MCF 10A (cell line): ENCODE results near the gene NAT14. TPM values are rescaled to one million over a fixed set of nuclear protein-coding genes. Genes with fewer than 3 reads are reported as not detected.
A peak's percentile ranks its signal among the peaks of the same experiment; 100 is the strongest.

Experiments
- BruUV-seq: library from RNA; stranded (reverse); fragments of 400-500 nt; replicated peaks from 2 replicates; lab custom pipeline; 2021; lab: Mats Ljungman, UMichigan
- CTCF ChIA-PET: fragments of 300-600 bp; sonication (Branson Sonifier 250); formaldehyde crosslinking; extraction: SDS; loops from one replicate; lab custom pipeline; 2021; ENCODE audit warnings: antibody characterized with exemption, inconsistent platforms; lab: Yijun Ruan, JAX
- POLR2A ChIA-PET: fragments of 300-600, 350-650 bp; sonication (Branson Sonifier 250); formaldehyde crosslinking; extraction: SDS; loops from one replicate; lab custom pipeline; 2020; ENCODE audit warnings: antibody characterized with exemption, inconsistent platforms; lab: Yijun Ruan, JAX
- DNase-seq: peaks from one replicate; pipeline ENCODE4 v3.0.0-alpha.2; 2018; ENCODE audit not compliant: unreplicated experiment
- H3K27ac Mint-ChIP-seq: one replicate; pipeline ENCODE4 v1.8.0; 2022; ENCODE audit warnings: mild to moderate bottlenecking, low read depth, mixed read lengths; ENCODE audit not compliant: unreplicated experiment
- H3K27me3 Mint-ChIP-seq: one replicate; pipeline ENCODE4 v1.8.0; 2022; ENCODE audit warnings: mixed read lengths; ENCODE audit not compliant: insufficient read depth, unreplicated experiment
- H3K36me3 Mint-ChIP-seq: one replicate; pipeline ENCODE4 v1.8.0; 2022; ENCODE audit warnings: mild to moderate bottlenecking, moderate library complexity, mixed read lengths; ENCODE audit not compliant: insufficient read depth, unreplicated experiment
- H3K4me1 Mint-ChIP-seq: one replicate; pipeline ENCODE4 v1.8.0; 2022; ENCODE audit warnings: mixed read lengths; ENCODE audit not compliant: insufficient read depth, unreplicated experiment
- H3K4me3 Mint-ChIP-seq: one replicate; pipeline ENCODE4 v1.8.0; 2022; ENCODE audit warnings: mild to moderate bottlenecking, moderate library complexity, mixed read lengths; ENCODE audit not compliant: unreplicated experiment
- H3K9me3 Mint-ChIP-seq: one replicate; pipeline ENCODE4 v1.8.0; 2022; ENCODE audit warnings: mixed read lengths; ENCODE audit not compliant: unreplicated experiment
- CTCF ChIP-seq: fragments of 200-600 bp; IDR thresholded peaks from one replicate; pipeline ENCODE4 v1.8.0; 2022; ENCODE audit warnings: antibody characterized with exemption, mild to moderate bottlenecking; ENCODE audit not compliant: unreplicated experiment
- intact Hi-C: fragments of 100-400 bp; cut with micrococcal nuclease; formaldehyde crosslinking; loops from 2 replicates; pipeline ENCODE4 v1.14.1; 2022
- total RNA-seq: library from RNA; stranded (reverse); gene quantifications from 2 replicates; pipeline ENCODE4 v1.2.3, GENCODE V29; 2022

Gene NAT14
- total RNA-seq, 1 experiment from 2014 or later, result 22.8 TPM

- BruUV-seq, result no TSS peak
- Mint-ChIP-seq H3K4me3 (no peak overlapping the region), H3K27ac (no peak overlapping the region), H3K4me1 (peaks cover 17% of the 10 kb centered on the region), H3K36me3 (peaks cover 16% of the 10 kb centered on the region), H3K9me3 (no peaks in the 10 kb centered on the region), H3K27me3 (peaks cover 7% of the 10 kb centered on the region)
- no peak for DNase-seq
- CTCF ChIA-PET, result interaction anchor here (0.6 to 1.1 kb wide), 2 partner anchors 12 to 49 kb away, joined by 3 to 4 read pairs; no protein-coding TSS in a partner anchor
- intact Hi-C loops, result no loop called here
- POLR2A ChIA-PET, result no interaction called here
- no peak for TF ChIP-seq CTCF
Observed at GRCh38 chr19:55457683-55458457, 27.1 kb upstream of the NAT14 start.

- H3K4me3 Mint-ChIP-seq, result peak overlapping the region; percentile 97
- no peaks in the 10 kb centered on the region for H3K27me3 Mint-ChIP-seq
- no peaks in the 10 kb centered on the region for H3K9me3 Mint-ChIP-seq
- intact Hi-C loops, result no loop called here
- H3K27ac Mint-ChIP-seq, result no peak overlapping the region
- no peak for DNase-seq
- no peak for TF ChIP-seq CTCF
- BruUV-seq, result no TSS peak
- peaks cover 17% of the 10 kb centered on the region for H3K4me1 Mint-ChIP-seq
- POLR2A ChIA-PET, result interaction anchor here (0.8 to 1.6 kb wide), 4 partner anchors 12 to 71 kb away, joined by 3 to 4 read pairs (median 4); partner anchors contain the start of gene UBE2S
- CTCF ChIA-PET, result interaction anchor here (0.6 to 1.7 kb wide), 5 partner anchors 8 to 309 kb away, joined by 3 to 12 read pairs (median 4); no protein-coding TSS in a partner anchor
- peaks cover 16% of the 10 kb centered on the region for H3K36me3 Mint-ChIP-seq
Observed at GRCh38 chr19:55459551-55459949, 25.4 kb upstream of the NAT14 start.

- POLR2A ChIA-PET, result interaction anchor here (0.6 to 1.6 kb wide), 5 partner anchors 13 to 72 kb away, joined by 3 to 4 read pairs (median 3); partner anchors contain the start of genes UBE2S and ZNF628
- TSS peak; percentile 61 for BruUV-seq
- peaks cover 16% of the 10 kb centered on the region for H3K36me3 Mint-ChIP-seq
- intact Hi-C loops, result no loop called here
- H3K9me3 Mint-ChIP-seq, result no peaks in the 10 kb centered on the region
- H3K4me3 Mint-ChIP-seq, result peak overlapping the region; percentile 97
- H3K4me1 Mint-ChIP-seq, result peaks cover 17% of the 10 kb centered on the region
- peak overlapping the region; percentile 83 for H3K27ac Mint-ChIP-seq
- no peaks in the 10 kb centered on the region for H3K27me3 Mint-ChIP-seq
- no peak for TF ChIP-seq CTCF
- CTCF ChIA-PET, result interaction anchor here (0.5 to 1.7 kb wide), 4 partner anchors 7 to 610 kb away, joined by 3 to 12 read pairs (median 4); no protein-coding TSS in a partner anchor
- DNase-seq, result no peak
Observed at GRCh38 chr19:55459950-55460657, 24.9 kb upstream of the NAT14 start.
